ENCODE results near the gene FUT4. TPM values are rescaled to one million over a fixed set of nuclear protein-coding genes. Genes with fewer than 3 reads are reported as not detected.

FUT4 gene
- total and polyA plus RNA-seq, 2 donors from 2014 or later: 1.2 to 9.5 TPM

DNA sequence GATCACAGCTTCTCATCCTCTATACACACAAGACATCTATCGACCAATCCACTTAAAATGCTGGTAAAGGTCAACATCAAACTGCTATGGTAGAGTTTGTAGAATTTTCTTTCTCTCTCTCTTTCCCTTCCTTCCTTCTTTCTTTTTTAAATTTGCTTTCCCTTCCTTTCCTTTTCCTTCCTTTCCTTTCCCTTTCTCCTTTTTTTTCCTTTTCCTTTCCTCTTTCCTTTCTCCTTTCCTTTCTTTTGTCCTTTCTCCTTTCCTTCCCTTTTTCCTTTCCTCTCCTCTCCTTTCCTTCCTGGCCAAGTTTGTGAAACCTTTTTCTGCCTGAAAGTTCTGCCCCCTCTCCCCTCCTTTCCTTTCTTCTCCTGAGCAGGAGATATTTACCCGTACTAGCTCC, 28.3 kb upstream of the FUT4 start:
- H3K9ac ChIP-seq (ENCODE audit: low read length in 3 of 3): no peak overlapping the region
- intact Hi-C loops (cut with DNase I): no loop called here

GRCh38 chr11:94516725-94517124, 27.0 kb upstream of the FUT4 start:
- Histone ChIP-seq H3K27me3 (ENCODE audit: control insufficient read depth, insufficient read depth, low read length) (no peaks in the 10 kb centered on the region), H3K4me3 (ENCODE audit: low read length in 3 of 3) (no peak overlapping the region), H3K9me3 (ENCODE audit: control insufficient read depth in 2 of 3, insufficient read depth in 1 of 3, low read length in 3 of 3) (no peaks in the 10 kb centered on the region), H3K36me3 (ENCODE audit: control insufficient read depth in 2 of 3, insufficient read depth in 3 of 3, low read length in 3 of 3) (no peaks in the 10 kb centered on the region), H3K9ac (ENCODE audit: low read length in 3 of 3) (no peak overlapping the region), H3K27ac (ENCODE audit: low read depth in 2 of 2, low read length in 2 of 2) (no peak overlapping the region), H3K4me1 (ENCODE audit: control insufficient read depth in 2 of 3, insufficient read depth in 2 of 3, low read depth in 1 of 3, low read length in 3 of 3) (peaks cover 0 to 5% (median 4%) of the 10 kb centered on the region in 3 donors)
- DNase-seq (no peak), FAIRE-seq (no peak)
- intact Hi-C loops (cut with DNase I): no loop called here
- TF ChIP-seq, protein P1, sequence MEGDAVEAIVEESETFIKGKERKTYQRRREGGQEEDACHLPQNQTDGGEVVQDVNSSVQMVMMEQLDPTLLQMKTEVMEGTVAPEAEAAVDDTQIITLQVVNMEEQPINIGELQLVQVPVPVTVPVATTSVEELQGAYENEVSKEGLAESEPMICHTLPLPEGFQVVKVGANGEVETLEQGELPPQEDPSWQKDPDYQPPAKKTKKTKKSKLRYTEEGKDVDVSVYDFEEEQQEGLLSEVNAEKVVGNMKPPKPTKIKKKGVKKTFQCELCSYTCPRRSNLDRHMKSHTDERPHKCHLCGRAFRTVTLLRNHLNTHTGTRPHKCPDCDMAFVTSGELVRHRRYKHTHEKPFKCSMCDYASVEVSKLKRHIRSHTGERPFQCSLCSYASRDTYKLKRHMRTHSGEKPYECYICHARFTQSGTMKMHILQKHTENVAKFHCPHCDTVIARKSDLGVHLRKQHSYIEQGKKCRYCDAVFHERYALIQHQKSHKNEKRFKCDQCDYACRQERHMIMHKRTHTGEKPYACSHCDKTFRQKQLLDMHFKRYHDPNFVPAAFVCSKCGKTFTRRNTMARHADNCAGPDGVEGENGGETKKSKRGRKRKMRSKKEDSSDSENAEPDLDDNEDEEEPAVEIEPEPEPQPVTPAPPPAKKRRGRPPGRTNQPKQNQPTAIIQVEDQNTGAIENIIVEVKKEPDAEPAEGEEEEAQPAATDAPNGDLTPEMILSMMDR (IDR thresholded peaks at IDR 0.05; ENCODE audit: borderline replicate concordance, extremely low read depth, insufficient read depth): no peak

More for the DNA sequence above, 28.3 kb upstream of the FUT4 start:
- Histone ChIP-seq H3K27ac (ENCODE audit: low read depth in 2 of 2, low read length in 2 of 2) (no peak overlapping the region), H3K36me3 (ENCODE audit: control insufficient read depth in 2 of 3, insufficient read depth in 3 of 3, low read length in 3 of 3) (no peaks in the 10 kb centered on the region), H3K4me3 (ENCODE audit: low read length in 3 of 3) (no peak overlapping the region), H3K9me3 (ENCODE audit: control insufficient read depth in 2 of 3, insufficient read depth in 1 of 3, low read length in 3 of 3) (no peaks in the 10 kb centered on the region), H3K27me3 (ENCODE audit: control insufficient read depth, insufficient read depth, low read length) (no peaks in the 10 kb centered on the region), H3K4me1 (ENCODE audit: control insufficient read depth in 2 of 3, insufficient read depth in 2 of 3, low read depth in 1 of 3, low read length in 3 of 3) (peaks cover 0 to 5% (median 4%) of the 10 kb centered on the region in 3 donors)
- DNase-seq (no peak), FAIRE-seq (no peak)
- TF ChIP-seq, protein P1 (IDR thresholded peaks at IDR 0.05; ENCODE audit: borderline replicate concordance, extremely low read depth, insufficient read depth): no peak

DNA sequence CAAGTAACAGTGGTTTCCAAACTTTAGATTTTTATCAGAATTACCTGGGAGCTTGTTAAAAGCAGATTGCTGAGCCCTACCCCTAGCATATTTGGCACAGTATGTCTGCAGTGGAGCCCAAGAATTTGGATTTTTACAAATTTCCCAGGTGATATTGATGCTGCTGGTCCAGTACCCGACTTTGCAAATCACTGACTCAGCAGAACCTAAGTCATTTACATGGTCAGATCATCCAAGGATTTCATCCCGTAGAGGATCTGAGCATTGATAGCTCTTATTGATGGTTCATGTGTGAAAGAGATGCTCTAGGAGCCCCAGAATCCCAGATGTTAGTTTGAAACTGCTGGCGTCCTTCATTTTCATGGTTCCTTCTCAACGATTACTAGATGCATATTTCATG, 25.4 kb upstream of the FUT4 start:
- TF ChIP-seq, protein P1 (IDR thresholded peaks at IDR 0.05; ENCODE audit: borderline replicate concordance, extremely low read depth, insufficient read depth): no peak
- Histone ChIP-seq H3K9ac (ENCODE audit: low read length in 3 of 3) (no peak overlapping the region), H3K27ac (ENCODE audit: low read depth in 2 of 2, low read length in 2 of 2) (no peak overlapping the region), H3K27me3 (ENCODE audit: control insufficient read depth, insufficient read depth, low read length) (no peaks in the 10 kb centered on the region), H3K4me1 (ENCODE audit: control insufficient read depth in 2 of 3, insufficient read depth in 2 of 3, low read depth in 1 of 3, low read length in 3 of 3) (no peaks in the 10 kb centered on the region), H3K4me3 (ENCODE audit: low read length in 3 of 3) (no peak overlapping the region), H3K9me3 (ENCODE audit: control insufficient read depth in 2 of 3, insufficient read depth in 1 of 3, low read length in 3 of 3) (no peaks in the 10 kb centered on the region), H3K36me3 (ENCODE audit: control insufficient read depth in 2 of 3, insufficient read depth in 3 of 3, low read length in 3 of 3) (no peaks in the 10 kb centered on the region)
- intact Hi-C loops (cut with DNase I): no loop called here
- no peak for FAIRE-seq
- no peak for DNase-seq

- Histone ChIP-seq H3K4me3 (ENCODE audit: low read length in 3 of 3) (no peak overlapping the region), H3K9ac (ENCODE audit: low read length in 3 of 3) (no peak overlapping the region), H3K4me1 (ENCODE audit: control insufficient read depth in 2 of 3, insufficient read depth in 2 of 3, low read depth in 1 of 3, low read length in 3 of 3) (no peaks in the 10 kb centered on the region), H3K27me3 (ENCODE audit: control insufficient read depth, insufficient read depth, low read length) (no peaks in the 10 kb centered on the region), H3K27ac (ENCODE audit: low read depth in 2 of 2, low read length in 2 of 2) (no peak overlapping the region), H3K9me3 (ENCODE audit: control insufficient read depth in 2 of 3, insufficient read depth in 1 of 3, low read length in 3 of 3) (no peaks in the 10 kb centered on the region), H3K36me3 (ENCODE audit: control insufficient read depth in 2 of 3, insufficient read depth in 3 of 3, low read length in 3 of 3) (no peaks in the 10 kb centered on the region)
- FAIRE-seq: peak; percentile 88
- TF ChIP-seq, protein P1 (IDR thresholded peaks at IDR 0.05; ENCODE audit: borderline replicate concordance, extremely low read depth, insufficient read depth): peak; percentile 64
- peak in 2 of 5 donors; percentile 49 to 61 for DNase-seq
- intact Hi-C loops (cut with DNase I): no loop called here
Measured at GRCh38 chr11:94519478-94520084, 24.1 kb upstream of the FUT4 start.
